Transverse colon (tissue), 4 donors: Measurements from ENCODE around the gene MYO5B.

Experiments used
- EP300 ChIP-seq: sonication (generic); formaldehyde crosslinking; IDR thresholded peaks from one replicate; pipeline ENCODE4 v1.6.1; 2017; ENCODE audit warnings: antibody characterized with exemption, low read depth
- POLR2A ChIP-seq: fragments of 450-650 bp; IDR thresholded peaks from one replicate; pipeline ENCODE4 v1.6.1; 2016; ENCODE audit warnings: antibody characterized with exemption, mild to moderate bottlenecking, moderate library complexity
- POLR2AphosphoS5 ChIP-seq, 3 donors: sonication (generic); formaldehyde crosslinking; IDR thresholded peaks; one replicate each; pipeline ENCODE4 v1.6.1; 2016; ENCODE audit warnings: antibody characterized with exemption in 3 of 3
- TF ChIP-seq, protein P1 (sequence below), 5 experiments: fragments of 200-600 bp in 3 of 5; fragments of 450-650 bp in 2 of 5; sonication (generic) in 3 of 5; IDR thresholded peaks; 1 replicate in 2 of 5; 2 replicates in 3 of 5; pipeline ENCODE4 v1.5.1; 2016 to 2017; ENCODE audit warnings: antibody characterized with exemption in 5 of 5, inconsistent platforms in 3 of 5, mild to moderate bottlenecking in 2 of 5, moderate library complexity in 1 of 5

DNA sequence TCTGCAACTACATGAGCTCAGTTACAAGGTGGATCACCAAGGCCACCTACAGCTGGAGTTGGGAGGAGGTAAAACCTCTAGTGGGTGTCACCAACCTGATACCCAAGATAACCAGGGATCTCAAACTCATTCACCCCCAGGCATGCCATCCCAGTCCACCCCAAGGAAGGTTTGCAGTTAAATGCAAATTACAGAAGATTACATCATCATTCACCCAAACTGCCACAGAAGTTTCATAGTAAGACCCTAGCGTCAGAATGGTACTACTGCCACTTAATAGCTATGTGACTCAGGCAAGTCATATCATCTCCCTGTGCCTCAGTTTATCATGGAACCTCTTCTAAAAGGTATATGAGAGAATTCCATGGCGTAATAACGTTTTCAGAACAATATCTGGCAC is 111.2 kb downstream of the MYO5B start:
- TF ChIP-seq, protein P1, sequence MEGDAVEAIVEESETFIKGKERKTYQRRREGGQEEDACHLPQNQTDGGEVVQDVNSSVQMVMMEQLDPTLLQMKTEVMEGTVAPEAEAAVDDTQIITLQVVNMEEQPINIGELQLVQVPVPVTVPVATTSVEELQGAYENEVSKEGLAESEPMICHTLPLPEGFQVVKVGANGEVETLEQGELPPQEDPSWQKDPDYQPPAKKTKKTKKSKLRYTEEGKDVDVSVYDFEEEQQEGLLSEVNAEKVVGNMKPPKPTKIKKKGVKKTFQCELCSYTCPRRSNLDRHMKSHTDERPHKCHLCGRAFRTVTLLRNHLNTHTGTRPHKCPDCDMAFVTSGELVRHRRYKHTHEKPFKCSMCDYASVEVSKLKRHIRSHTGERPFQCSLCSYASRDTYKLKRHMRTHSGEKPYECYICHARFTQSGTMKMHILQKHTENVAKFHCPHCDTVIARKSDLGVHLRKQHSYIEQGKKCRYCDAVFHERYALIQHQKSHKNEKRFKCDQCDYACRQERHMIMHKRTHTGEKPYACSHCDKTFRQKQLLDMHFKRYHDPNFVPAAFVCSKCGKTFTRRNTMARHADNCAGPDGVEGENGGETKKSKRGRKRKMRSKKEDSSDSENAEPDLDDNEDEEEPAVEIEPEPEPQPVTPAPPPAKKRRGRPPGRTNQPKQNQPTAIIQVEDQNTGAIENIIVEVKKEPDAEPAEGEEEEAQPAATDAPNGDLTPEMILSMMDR (IDR thresholded peaks at IDR 0.05) = no peak
- TF ChIP-seq POLR2A = no peak
- no peak for TF ChIP-seq POLR2AphosphoS5 (IDR thresholded peaks at IDR 0.05)
- no peak for TF ChIP-seq EP300
